IPS DF 6.9 (cell line): ENCODE results near the gene ITGB6.

Experiments used
- DNase-seq: peaks from one replicate; pipeline ENCODE4 v3.0.0-alpha.2; 2013; ENCODE audit warnings: low read depth, low spot score
- H3K27ac ChIP-seq: one replicate; pipeline ENCODE4 v1.5.1; 2013; ENCODE audit warnings: low read length, control low read depth
- H3K27me3 ChIP-seq: 2 replicates; pipeline ENCODE4 v1.6.1; 2013; ENCODE audit warnings: mild to moderate bottlenecking, low read length; ENCODE audit not compliant: control insufficient read depth, insufficient read depth
- H3K36me3 ChIP-seq: 2 replicates; pipeline ENCODE4 v1.6.1; 2013; ENCODE audit warnings: low read length; ENCODE audit not compliant: control insufficient read depth, insufficient read depth
- H3K4me1 ChIP-seq: 2 replicates; pipeline ENCODE4 v1.6.1; 2013; ENCODE audit warnings: low read length; ENCODE audit not compliant: control insufficient read depth, insufficient read depth
- H3K4me3 ChIP-seq: 2 replicates; pipeline ENCODE4 v1.5.1; 2013; ENCODE audit warnings: mild to moderate bottlenecking, low read length
- H3K9me3 ChIP-seq: 2 replicates; pipeline ENCODE4 v1.6.1; 2013; ENCODE audit warnings: low read length, inconsistent platforms; ENCODE audit not compliant: control insufficient read depth, insufficient read depth
- WGBS: extraction: QIAGEN DNeasy Blood & Tissue Kit; methylation state at CpG from one replicate; pipeline ENCODE4 v1.1.7; 2013; ENCODE audit warnings: mixed read lengths, missing lambda C conversion rate; ENCODE audit not compliant: insufficient read length, insufficient coverage; 5-methylcytosine and 5-hydroxymethylcytosine counted together

Gene ITGB6

DNA sequence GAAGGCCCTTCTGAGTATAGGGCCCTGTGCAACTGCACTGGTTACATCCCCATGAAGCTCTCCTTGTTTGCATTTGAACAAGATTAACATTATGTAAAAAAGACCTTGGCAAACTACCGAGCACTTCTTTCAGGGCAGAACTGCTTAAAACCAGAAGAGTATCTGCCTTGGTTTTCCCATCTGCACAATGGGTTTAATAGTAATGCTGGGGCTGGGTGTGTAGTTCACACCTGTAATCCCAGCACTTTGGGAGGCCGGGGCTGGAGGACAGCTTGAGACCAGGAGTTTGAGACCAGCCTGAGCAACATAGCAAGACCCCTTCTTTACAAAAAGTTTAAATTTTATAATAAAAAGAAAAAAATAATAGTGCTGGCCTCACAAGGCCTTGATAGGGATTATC lies 146.1 kb downstream of the ITGB6 start:
- no CpG with 5 or more reads among the region's 2 CpGs for WGBS
- H3K4me3 ChIP-seq: no peak overlapping the region
- H3K36me3 ChIP-seq: no peaks in the 10 kb centered on the region
- no peak overlapping the region for H3K27ac ChIP-seq
- H3K27me3 ChIP-seq: no peaks in the 10 kb centered on the region
- DNase-seq: no peak
- peaks cover 3% of the 10 kb centered on the region; the same call in 1 of the 2 replicates for H3K4me1 ChIP-seq
- no peaks in the 10 kb centered on the region for H3K9me3 ChIP-seq

DNA sequence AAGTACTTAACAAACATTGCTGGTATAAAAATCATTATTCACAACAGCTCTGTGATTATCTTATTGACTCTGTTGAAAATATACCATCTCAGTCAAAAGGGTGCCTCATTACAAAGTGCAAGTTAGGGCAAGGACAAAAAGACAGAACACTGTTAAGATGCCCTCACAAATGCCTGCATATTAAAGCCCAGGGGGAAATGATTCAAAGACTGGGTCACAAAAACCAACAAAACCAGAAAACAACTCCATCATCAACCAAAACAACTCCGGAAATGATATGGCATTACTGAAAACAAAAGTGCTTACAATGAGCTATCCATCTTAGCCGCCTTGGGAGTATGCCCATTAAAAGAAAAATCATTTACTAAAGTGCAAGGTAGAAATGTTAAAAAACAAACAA lies 147.5 kb downstream of the ITGB6 start:
- Histone ChIP-seq H3K36me3 (no peaks in the 10 kb centered on the region), H3K27ac (no peak overlapping the region), H3K27me3 (no peaks in the 10 kb centered on the region), H3K9me3 (no peaks in the 10 kb centered on the region), H3K4me3 (no peak overlapping the region), H3K4me1 (peaks cover 3% of the 10 kb centered on the region; the same call in 1 of the 2 replicates)
- WGBS: no CpG with 5 or more reads among the region's 2 CpGs
- DNase-seq: no peak

DNA sequence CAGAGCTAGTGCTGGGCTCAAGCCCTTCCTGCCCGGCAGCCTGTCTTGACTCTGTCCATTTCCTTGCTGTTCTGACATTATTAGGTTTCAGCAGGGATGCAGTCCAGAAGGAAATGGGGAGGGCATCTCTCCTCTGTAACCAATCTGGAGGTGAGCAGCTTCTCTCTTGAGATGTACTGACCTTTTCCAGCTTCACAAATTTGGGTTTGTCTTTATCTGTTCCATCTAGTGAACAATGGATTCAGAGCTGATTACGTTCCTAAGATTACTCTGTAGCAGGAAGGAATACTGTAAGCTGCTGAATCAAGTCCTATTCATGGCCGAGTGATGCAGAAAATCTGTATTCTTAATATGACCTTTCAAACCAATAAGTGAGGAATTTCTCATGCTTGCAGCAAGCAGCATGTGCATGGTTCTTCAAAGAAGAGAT lies 148.7 kb downstream of the ITGB6 start:
- Histone ChIP-seq H3K4me3 (no peak overlapping the region), H3K9me3 (no peaks in the 10 kb centered on the region), H3K36me3 (no peaks in the 10 kb centered on the region), H3K27ac (no peak overlapping the region), H3K4me1 (peaks cover 3% of the 10 kb centered on the region; the same call in 1 of the 2 replicates), H3K27me3 (no peaks in the 10 kb centered on the region)
- WGBS: no CpG with 5 or more reads among the region's 3 CpGs
- DNase-seq: no peak

DNA sequence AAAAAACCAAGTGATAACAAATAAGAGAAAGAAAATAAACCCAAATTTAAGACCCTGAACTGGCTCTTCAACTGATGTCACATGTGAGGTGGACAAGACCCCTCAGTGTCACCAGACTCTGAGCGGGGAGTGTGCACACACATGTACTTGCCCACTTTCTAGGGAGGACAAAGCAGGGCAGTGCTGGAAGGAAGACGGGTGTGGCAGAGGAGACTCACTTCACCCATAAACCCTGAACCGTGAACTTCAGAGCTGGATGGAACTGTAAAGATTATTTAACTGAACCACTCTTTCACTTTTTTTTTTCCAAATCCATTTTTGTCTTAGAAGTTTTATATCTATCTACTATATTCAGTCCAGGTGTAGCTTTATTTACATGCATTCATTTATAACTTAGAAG lies 149.9 kb downstream of the ITGB6 start:
- WGBS: no CpG with 5 or more reads among the region's 3 CpGs
- no peak for DNase-seq
- no peaks in the 10 kb centered on the region for H3K27me3 ChIP-seq
- H3K36me3 ChIP-seq: no peaks in the 10 kb centered on the region
- no peak overlapping the region for H3K27ac ChIP-seq
- no peaks in the 10 kb centered on the region; the same call in 1 of the 2 replicates for H3K4me1 ChIP-seq
- H3K9me3 ChIP-seq: no peaks in the 10 kb centered on the region
- no peak overlapping the region for H3K4me3 ChIP-seq
